NB4 (cell line): ENCODE results near the gene LRGUK.
A peak's percentile ranks its signal among the peaks of the same experiment; 100 is the strongest.
"Not testable (repeated sequence)": the region's sequence is repeated elsewhere in the genome, so short reads cannot be mapped to it uniquely, and the experiment has no call there.

Experiments used
- DNase-seq: peaks from one replicate; pipeline ENCODE4 v3.0.0; 2010; ENCODE audit warnings: low read depth
- H3K4me3 ChIP-seq: one replicate; pipeline ENCODE4 v1.5.1; 2011; ENCODE audit warnings: mild to moderate bottlenecking, low read depth, low read length, moderate library complexity
- CTCF ChIP-seq: IDR thresholded peaks from one replicate; pipeline ENCODE4 v1.5.1; 2012; ENCODE audit warnings: low read depth, low read length
- MAX ChIP-seq: IDR thresholded peaks from 2 replicates; pipeline ENCODE4 v1.6.1; 2011; ENCODE audit warnings: low read depth, low read length
- MYC ChIP-seq: IDR thresholded peaks from 2 replicates; pipeline ENCODE4 v1.6.1; 2011; ENCODE audit warnings: low read depth, low read length
- POLR2A ChIP-seq: IDR thresholded peaks from 2 replicates; pipeline ENCODE4 v1.6.1; 2011; ENCODE audit warnings: mild to moderate bottlenecking; ENCODE audit not compliant: insufficient read length; ENCODE audit errors: extremely low read depth

Gene LRGUK

GRCh38 chr7:134126966-134127848, at the start of gene LRGUK:
LRGUK (plus strand) TSS chr7:134127340; CDS start chr7:134127368, 28 bp downstream.
- no peak for TF ChIP-seq MYC
- no peak for TF ChIP-seq CTCF
- no peak for TF ChIP-seq MAX
- TF ChIP-seq POLR2A = no peak
- peak within 1 kb of the TSS; percentile 66 for H3K4me3 ChIP-seq
- DNase-seq = peak; percentile 83

- DNase-seq, H3K4me3 ChIP-seq: not testable (repeated sequence)
Observed at GRCh38 chr7:134077560-134077959, 49.6 kb upstream of the LRGUK start.

- DNase-seq = no peak
- TF ChIP-seq POLR2A = no peak
- TF ChIP-seq CTCF = no peak
- TF ChIP-seq MAX = no peak
- TF ChIP-seq MYC = no peak
- no peak overlapping the region for H3K4me3 ChIP-seq
Observed at GRCh38 chr7:134078991-134079390, 48.1 kb upstream of the LRGUK start.

- no peak for DNase-seq
- no peak overlapping the region for H3K4me3 ChIP-seq
- no peak for TF ChIP-seq POLR2A
- no peak for TF ChIP-seq MYC
- no peak for TF ChIP-seq CTCF
- no peak for TF ChIP-seq MAX
Observed at GRCh38 chr7:134081695-134082094, 45.4 kb upstream of the LRGUK start.

- TF ChIP-seq CTCF (no peak), MYC (no peak), MAX (no peak), POLR2A (no peak)
- DNase-seq = peak; percentile 31
- H3K4me3 ChIP-seq = no peak overlapping the region
Observed at GRCh38 chr7:134083766-134084487, 43.2 kb upstream of the LRGUK start.

GRCh38 chr7:134084488-134085144, 42.5 kb upstream of the LRGUK start:
- TF ChIP-seq MYC (peak; percentile 16; the same call in 1 of the 2 replicates), POLR2A (no peak), CTCF (no peak), MAX (peak; percentile 33)
- H3K4me3 ChIP-seq = no peak overlapping the region
- peak; percentile 84 for DNase-seq
